Activated gamma-delta T cell treated with anti-CD3 and anti-CD28 coated beads, Interleukin-2, amount 50 U/mL, for 16 hours (primary cell): ENCODE data around the gene CRTAC1.

ENCODE experiments used
- DNase-seq: peaks from one replicate; pipeline ENCODE4 v3.0.0-alpha.2; 2020; ENCODE audit warnings: low read depth

The CRTAC1 gene

DNA sequence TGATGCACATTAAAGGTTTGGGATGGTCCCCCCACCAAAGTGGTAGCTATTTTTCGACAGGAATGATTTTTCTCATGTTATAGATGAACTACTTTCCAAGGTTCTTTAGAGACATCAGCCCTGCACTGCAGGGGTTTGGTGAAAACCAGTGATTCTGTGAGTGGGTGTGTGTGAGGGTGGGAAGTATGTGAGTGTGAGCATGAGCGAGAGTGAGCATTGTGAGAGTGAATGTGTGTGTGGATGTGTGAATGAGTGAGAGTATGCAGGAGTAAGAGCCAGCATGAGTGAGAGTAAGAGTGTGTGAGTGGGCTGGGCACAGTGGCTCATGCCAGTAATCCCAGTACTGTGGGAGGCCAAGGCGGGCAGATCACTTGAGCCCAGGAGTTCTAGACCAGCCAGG, 105.7 kb downstream of the CRTAC1 start:
- DNase-seq, result no peak

DNA sequence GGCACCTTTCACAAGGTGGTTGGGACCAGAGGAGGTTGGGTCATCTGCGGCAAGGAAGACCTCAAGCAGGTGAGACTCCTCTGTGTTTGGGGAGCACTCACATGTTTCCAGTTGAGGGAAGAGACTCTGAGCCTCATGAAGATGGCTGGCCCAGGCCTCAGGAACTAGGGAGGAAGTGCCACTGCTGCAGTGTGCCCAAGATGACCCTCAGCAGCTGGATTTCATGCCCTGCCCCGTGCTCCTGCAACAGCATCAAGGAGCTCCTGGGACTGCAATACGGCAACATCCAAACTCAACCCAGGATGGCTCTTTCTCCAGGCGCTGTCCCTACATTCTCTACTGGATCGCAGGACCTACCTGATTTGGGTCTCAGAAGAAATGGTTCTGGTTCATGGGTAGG, 106.9 kb downstream of the CRTAC1 start:
- DNase-seq, result no peak

DNA sequence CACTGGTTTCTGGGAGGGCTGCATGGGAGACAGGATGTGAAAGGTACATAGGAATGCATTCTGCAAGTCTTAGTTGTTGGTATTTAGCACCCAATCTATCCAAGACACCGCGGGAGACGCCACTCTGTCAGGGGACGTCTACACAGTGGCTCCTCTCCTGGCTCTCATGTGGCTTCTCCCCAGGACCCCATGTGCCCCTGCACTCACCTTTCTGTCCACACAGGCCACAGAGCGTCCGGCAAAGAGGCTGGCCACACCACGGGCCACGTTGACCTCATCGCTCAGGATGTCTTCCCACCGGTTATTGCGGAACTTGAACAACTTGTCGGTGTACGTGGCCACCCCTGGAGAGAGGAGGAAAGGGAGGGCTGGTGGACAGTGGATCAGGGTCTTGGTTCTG, 107.4 kb downstream of the CRTAC1 start:
- no peak for DNase-seq

DNA sequence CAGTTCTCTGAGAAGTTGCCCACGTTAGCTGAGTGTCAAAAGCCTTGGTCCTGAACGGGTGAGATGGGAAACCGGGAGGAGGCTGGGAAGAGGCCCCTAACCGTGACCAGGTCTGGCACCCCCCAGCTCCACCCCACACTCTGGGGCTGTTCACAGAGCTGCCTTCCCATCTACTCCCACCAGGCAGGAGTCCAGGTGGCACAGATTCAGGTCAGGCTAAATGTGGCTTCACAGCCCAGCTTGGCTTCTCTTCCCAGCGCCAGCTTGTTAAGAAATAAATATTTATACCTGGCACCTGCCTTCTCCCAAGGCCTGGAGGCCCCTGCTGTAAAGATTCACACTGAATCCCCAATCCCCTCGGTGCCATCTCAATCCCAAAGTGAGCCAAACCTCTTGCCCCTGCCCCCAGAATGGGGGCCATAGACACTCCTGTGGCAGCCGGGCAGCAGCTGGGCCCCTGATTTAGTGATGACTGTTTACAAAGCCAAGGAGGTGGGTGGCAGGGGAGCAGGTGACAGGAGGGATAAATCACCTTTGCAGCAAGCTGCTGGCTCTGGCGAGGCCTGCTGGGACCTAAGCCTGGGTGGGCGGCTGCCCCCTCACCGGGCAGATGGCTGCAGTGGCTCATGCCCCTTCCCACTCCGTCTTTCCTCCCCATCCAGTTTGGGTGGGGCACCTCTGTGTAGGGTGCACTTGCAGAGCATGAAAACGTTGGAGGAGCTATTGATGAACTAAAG, 108.2 kb downstream of the CRTAC1 start:
- DNase-seq, result no peak

DNA sequence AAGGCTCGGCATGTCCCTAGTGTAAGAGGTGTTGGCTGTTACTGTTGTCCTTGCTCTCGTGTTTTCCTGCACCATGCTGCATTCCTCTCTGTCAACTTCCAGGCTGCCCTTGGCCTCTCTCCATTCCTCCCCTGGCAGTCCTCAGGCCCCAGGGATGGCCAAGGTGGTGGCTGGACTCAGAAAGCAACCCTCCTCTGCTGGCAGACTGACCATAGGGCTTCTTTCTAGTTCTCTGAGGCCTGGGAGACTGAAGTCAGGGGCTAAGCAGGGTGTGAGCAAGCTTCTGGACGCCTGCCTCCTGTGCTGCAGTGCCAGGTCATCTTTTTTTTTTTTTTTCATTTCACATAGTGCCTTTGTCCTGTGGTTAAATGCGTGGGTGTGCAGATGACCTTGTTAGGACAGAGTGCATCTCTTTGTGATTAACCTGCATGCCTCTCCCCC, 108.8 kb downstream of the CRTAC1 start:
- DNase-seq, result no peak

DNA sequence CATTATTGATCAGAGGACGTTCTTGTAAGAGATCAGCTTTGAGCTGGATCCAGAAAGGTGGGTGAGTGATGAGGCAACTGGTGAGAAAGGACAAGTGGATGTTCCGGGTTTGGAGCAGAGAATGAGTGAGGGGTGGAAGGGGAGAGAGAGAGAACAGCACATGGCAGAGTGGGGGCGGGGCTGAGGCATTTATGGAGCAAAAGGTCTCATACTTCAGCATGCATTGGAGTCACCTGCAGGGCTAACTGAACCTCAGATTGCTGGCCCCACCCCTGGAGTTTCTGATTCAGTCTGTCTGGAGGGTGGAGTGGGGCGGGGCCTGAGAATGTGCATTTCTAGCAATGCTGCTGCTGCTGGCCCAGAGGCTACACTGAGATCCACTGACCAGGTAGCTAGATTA, 109.6 kb downstream of the CRTAC1 start:
- no peak for DNase-seq

DNA sequence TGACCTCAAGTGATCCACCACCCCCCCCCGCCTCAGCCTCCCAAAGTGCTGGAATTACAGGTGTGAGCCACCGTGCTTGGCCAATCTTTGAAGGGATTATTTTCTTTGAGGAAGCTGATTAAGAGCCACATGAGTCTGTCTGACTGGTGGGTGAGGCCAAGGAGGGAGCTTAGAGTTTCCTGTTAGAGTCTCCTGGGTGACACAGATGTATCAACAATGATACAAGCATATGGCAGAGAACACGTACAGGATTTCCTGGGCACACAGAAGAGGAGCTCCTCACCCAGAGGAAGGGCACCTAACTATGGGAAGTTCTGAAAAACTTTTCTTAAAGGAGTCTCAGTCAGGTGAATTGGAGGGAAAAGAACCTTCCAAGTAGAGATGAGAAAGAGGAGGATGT, 111.4 kb downstream of the CRTAC1 start:
- DNase-seq, result no peak

DNA sequence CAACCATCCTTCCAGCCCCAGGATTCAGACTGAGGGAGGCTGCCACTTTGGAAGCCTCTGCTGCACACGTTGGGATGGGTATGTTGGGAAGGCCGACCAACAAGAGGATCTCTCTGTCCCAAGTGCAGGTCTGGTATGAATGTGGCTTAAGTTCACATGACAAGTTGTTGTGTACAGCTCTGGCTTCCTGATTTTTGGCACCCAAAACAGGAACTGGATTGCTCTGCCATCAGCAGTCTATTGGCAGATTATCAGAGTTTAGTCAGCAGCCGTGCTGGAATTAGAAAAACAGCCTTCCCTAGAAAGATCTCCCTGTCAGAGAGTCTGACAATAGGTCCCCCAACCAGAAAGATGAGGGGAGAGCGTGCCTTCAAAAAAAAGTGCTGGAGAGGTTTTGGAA, 113.8 kb downstream of the CRTAC1 start:
- DNase-seq, result no peak

DNA sequence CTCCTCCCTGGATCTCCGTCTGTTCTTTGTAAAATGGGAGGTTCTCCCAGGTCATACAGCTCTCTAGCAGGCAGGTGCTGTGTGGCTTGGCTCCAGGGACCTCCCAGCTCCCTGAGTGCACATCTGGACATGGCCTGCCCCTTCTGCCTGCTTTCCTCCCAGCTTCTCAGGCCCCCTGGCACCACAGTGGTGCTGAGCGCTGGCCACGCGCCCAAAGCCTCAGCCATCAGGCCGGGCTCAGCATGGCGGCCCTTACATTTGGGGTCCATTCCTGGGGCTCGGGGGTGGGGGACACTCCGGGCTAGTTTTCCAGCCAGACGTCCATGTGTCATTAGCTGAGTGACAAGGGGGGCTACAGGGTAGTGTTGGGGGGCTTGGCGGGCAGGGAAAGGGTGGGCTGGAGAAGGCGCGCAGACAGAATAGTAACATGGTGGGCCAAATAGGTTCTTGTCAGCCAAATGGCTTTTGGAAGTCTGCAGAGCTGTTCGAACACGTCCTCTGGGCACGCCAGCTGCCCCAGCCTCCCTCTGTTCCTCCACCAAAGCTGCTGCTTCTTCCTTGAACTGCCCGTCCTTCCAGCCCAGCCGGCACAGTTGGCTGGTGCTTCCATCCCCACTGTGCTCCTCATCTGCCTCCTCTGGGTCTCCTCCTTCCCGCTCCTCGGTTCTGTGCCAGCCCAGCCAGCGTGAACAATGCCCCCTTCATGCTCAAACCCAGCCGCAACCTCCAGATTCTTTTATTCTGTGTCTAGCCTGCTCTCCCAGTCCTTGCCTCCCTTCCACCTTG, 114.9 kb downstream of the CRTAC1 start:
- no peak for DNase-seq

DNA sequence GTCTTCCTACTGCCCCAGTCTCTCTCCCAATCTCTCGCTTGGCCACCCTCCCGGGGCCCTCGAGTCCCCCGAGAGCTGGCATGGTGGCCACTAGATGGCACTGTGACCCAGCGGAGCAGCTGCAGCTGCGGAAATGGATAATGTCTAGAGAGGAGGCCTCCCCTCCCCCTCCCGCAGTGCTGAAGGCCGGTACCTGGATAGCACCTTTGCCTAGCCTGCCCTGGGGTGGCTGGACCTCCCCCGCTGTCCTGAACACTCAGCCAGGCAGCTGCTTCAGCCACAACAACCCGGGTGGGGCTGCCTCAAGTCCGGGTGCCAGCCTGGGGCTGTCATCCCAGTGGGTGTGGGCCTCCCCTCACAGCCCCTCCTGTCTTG, 115.6 kb downstream of the CRTAC1 start:
- peak; percentile 37 for DNase-seq

DNA sequence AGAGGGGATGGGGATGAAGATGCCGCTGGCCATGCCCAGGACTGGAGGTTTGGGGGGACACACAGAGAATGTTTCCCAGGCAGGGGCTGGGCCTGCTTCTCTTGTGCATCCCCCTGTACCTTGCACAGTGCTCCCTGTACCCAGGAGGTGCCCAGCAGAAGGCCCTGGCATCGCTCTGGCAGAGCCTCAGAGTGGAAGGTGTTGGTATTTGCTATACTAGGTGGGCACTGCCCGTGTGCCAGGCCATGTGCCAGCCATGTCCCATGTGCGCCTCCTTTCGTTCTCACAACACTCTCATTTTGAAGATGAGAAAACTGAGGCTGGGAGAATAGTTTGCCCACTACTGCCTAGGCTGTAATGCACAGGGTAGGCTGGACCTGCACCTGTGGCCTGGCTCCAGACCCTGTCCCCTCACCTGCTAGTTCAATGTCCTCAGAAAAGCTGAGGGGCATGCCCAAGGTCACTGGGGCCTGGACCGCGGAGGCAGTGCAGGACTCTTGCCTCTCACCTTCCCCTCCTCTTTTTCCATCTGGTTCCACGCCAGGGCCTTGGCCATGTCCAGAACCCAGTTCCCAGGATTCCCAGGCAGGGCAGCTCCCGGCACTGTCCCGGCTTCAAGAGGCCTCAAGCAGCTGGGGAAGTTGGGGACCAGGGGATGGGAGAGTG, 116.1 kb downstream of the CRTAC1 start:
- DNase-seq, result no peak

DNA sequence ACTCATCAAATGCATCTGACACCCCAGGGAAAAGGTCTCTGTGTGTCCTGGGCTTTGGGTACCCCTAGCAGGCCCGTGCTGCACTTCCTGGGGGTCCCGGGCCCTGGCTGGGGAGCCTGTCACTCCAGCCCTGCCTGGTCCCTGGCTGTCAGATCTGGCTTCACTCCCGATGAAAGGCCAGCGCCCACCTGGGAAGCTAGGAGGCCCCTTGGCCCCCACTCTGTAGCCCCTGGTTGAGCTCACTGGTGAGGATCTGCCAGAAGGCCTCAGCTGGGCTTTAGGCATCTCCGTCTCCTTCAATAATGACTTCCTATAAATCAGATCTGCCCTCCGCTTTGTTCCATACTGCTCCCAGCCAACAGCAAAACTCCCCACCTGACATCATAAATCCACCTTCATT, 116.8 kb downstream of the CRTAC1 start:
- DNase-seq, result no peak

DNA sequence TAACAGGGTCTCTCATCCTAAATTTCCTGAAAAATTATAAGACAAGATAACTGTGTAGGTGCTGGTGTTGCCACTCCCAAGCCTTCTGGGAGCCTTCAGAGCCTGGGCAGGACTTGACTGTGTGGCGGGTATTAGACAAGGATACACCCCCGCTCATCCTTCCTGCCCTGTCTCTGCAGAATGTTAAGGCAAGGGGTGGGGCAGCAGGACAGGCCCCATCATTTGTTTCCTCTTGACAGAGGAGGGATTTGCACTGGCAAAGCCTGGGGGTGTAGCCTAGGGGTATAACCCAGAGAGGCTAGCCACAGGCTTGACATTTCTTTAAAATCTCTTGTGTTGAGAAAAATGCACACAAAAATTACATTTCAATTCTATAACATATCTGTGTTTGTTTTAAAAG, 117.2 kb downstream of the CRTAC1 start:
- DNase-seq, result no peak

DNA sequence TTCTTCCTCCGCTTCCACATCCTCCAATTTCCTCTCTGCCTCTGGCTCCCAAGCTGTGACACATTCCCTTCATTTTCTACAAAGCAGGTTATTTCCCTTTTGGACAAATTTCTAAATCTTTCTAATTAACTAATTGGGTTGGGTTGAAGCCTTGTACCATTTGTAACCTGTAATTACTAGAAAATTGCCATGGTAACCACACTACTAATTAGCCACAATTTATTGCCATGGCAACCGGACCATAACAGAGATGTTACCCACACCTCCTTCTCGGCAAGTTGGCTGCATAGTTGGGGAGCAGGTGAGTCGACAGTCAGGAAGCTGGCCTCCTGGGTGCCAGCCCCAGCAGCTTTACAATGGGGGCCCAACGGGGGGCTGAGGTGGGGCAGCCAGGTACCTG, 119.2 kb downstream of the CRTAC1 start:
- no peak for DNase-seq

DNA sequence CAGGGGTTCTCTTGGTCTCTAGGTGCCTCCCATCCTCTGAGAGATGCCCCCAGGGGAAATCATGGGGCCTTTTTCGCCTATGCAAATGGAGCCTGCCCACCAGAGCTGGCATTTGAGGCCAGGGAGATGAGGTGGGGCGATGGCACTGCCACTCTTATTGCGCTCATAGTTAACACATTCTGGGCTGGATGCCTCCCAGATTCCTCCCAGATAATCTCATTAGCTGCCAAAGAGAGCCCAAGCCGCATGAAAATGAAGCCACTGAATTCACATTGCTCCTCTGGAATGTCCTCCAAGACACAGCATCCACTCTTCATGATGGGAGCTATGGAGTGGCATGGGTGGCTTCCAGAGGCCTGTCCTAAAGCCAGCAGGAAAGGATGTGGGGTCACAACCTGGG, 119.8 kb downstream of the CRTAC1 start:
- DNase-seq, result no peak

DNA sequence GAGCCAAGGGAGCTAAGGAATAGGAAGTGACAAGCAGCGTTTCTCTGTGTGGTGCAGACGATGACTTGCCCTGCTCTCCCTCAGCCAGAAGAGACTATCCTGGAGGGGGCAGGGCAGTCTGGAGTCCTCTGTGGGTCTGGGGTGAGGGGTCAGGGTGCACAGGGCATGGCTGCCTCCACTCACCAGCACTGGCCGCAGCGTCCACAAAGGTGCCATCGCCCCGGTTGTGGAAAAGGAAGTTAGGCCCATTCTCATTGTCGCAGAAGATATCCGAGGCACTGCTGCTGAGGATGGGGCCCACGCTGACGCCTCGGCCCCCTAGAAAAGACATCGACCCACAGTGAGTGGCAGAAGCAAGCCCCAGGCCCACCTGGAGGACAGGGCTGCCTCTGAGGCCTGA, 122.6 kb downstream of the CRTAC1 start:
- no peak for DNase-seq

DNA sequence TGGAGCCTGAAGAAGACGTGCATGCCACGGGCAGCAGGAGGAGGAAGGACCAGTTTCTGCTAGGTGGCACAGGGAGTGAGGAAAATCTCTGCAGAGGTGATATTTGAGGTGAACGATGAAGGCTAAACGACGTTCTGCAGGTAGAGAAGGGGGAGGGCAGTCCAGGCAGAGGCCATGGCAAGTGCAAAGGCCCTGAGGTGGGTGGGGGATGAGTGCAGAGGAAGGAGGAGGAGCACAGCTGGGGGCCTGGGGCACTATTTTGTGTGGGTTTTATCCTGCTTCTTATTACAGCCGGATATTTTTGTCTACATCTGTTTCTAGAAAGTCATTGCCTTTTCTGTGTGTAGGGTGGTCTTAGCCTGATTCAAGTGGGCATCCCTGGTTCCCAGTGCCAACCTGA, 123.2 kb downstream of the CRTAC1 start:
- no peak for DNase-seq

DNA sequence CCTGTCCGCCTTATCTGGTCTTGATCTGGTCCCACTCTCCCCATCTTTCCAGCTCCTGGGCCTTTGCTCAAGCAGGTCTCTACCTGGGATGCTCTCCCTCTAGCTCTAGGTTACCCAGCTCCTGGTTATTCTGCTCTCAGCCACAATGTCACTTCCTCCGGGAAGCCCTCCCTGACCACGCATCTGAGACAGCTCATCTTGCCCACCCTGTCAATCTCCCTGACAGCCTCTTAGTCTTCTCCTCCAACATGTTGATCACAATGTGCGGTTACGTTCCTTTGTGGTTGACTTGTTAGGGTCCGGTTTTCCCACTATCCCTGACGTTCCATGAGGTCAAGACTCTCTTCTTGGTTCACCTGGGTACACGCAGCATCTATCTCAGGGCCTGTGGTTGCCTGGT, 125.1 kb downstream of the CRTAC1 start:
- DNase-seq, result no peak

DNA sequence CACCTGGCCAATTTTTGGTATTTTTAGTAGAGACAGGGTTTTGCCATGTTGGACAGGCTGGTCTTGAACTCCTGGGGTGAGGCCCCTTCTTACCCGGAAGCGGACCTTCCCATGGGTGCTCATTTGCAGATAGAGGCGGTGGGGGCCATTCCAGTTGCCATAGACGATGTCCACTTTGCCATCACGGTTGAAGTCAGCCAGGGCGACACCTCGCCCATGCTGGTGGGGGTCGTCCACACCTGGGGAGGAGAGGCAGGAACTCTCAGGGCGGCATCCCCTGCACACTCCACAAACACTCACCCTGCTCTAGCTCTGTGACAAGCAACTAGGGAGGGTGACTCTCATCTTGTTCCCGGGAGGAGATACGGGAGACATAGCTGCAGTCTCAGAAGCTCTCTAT, 125.8 kb downstream of the CRTAC1 start:
- DNase-seq, result no peak

DNA sequence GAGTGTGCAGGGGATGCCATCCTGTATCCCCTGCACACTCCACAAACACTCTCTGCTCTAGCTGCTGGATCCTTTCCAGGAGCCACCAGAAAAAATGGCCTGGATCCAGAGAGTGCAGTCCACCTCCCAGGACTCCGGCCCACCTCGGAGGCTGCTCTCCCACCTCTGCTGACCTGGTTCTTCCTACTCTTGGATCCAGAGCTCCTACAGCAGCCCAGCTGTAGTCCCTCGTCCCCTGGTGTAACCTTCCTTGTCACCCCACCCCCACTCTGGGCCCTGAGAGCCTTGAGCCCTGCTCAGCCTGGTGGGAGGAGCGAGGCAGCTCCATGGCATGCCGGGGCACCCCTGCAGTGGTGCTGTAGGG, 126.4 kb downstream of the CRTAC1 start:
- no peak for DNase-seq

DNA sequence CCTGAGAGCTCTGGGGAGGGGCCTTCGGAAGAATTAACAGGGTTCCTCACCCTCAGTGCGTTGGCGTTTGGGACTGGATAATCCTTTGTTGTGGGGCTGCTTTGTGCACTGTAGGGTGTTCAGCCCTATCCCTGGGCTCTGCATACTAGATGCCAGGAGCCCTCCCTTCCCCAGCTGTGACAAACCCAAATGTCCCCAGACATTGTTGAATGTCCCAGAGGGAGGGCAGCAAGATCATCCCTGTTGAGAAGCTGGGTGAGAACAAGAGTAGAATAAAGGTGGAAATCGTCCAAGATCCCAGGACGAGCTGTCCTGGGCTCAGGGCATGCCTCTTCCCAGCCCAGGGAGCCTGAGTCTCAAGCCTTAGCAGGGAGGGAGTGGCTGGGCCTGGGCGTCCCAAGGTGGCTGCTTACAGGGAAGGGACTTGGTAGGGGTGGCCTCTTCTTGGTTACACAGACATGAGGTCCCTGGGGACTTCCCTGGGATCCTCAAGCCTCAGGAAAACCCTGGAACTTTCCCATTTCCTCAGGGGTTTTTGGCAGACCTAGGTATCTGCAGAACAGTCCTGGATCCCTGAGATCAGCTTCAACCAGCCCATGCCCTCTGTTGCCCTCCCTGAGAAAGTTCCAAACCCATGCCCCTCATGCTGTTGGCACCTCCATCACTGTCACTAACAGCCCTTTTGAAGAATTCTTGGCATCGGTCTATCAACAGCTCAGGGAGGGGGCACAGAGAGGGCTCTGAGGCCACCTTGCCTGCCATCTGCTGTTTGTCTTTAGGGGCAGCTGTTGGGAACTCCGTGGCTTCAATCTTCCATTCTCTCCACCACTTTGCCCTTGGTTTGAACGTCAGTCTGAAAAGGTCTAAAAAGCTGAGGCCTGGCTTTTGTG, 127.0 kb downstream of the CRTAC1 start:
- DNase-seq, result no peak

DNA sequence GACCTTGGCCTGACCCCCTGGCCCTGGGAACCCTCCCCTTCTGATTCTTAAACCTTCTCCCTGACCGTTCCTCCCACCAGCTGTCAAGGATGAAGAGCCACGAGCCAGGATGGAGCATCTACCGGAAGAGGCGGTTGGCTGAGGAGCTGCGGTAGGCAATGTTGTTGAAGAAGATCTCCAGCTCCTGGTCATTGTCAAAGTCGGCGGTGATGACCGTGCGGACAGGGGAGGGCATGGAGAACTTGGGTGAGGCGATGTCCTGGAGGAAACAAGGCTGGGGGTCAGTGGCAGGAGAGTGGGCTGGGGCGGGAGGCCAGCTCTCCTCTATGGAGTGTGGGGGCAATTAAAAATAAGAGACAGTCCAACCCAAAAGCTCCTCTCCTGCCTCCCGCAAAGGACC, 129.0 kb downstream of the CRTAC1 start:
- DNase-seq, result no peak
